ES-I3 (cell line): ENCODE data around the gene AMT.

Source experiments
- H3K36me3 ChIP-seq: 2 replicates; pipeline ENCODE4 v1.6.1; 2013; ENCODE audit warnings: mild to moderate bottlenecking, low read length, control low read depth, moderate library complexity; ENCODE audit not compliant: insufficient read depth
- H3K4me1 ChIP-seq: 2 replicates; pipeline ENCODE4 v1.6.1; 2013; ENCODE audit warnings: mild to moderate bottlenecking, control low read depth, low read length; ENCODE audit not compliant: insufficient read depth
- H3K9ac ChIP-seq: 2 replicates; pipeline ENCODE4 v1.6.1; 2013; ENCODE audit warnings: low read depth, mild to moderate bottlenecking, low read length, moderate library complexity
- H3K9me3 ChIP-seq: 2 replicates; pipeline ENCODE4 v1.6.1; 2013; ENCODE audit warnings: mild to moderate bottlenecking, low read length, moderate library complexity; ENCODE audit not compliant: control insufficient read depth, insufficient read depth

The AMT gene, protein sequence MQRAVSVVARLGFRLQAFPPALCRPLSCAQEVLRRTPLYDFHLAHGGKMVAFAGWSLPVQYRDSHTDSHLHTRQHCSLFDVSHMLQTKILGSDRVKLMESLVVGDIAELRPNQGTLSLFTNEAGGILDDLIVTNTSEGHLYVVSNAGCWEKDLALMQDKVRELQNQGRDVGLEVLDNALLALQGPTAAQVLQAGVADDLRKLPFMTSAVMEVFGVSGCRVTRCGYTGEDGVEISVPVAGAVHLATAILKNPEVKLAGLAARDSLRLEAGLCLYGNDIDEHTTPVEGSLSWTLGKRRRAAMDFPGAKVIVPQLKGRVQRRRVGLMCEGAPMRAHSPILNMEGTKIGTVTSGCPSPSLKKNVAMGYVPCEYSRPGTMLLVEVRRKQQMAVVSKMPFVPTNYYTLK

GRCh38 chr3:49422379-49423248 lies at the start of gene AMT:
Gene AMT, minus strand, starts transcription at chr3:49422473. Its CDS starts 23 bp downstream, at chr3:49422450.
- Histone ChIP-seq H3K9me3 (no peaks in the 10 kb centered on the region), H3K4me1 (peaks cover 18% of the 10 kb centered on the region), H3K9ac (peak within 1 kb of the TSS; percentile 59), H3K36me3 (no peaks in the 10 kb centered on the region; the same call in 1 of the 2 replicates)

DNA sequence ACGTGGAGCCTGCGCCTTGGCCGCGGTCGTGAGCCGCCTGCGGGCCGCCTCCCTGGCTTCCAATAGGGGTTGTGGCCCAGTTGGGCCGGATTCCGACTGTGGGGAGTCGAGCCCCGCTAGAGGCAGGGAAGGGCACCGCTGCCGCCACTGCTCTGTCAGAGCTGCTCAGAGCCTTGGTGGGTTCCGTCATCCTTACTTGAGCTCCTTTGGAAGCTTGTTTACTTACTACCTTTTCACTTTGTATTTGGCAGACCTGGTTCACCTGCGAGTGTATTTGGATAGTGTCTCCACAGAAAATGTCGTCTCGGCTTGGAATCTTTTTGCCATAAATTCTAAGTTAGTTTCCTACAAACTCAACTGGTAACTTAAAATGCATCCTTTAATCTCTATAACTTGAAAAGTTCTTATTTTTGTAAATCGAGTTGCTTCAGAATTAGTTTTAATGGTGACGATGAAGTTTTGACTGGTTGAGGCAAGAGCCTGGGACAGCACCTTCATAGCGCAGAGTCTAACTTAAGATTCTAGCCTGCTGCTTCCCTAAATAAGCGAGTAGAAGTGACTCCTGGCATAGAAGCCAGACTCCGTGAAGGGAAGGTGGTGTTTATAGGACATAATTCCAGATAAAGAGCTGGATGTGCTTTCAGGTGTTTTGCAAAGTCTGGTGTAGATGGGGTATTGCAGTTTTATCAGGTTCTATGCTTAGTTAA lies 48.6 kb upstream of the AMT start:
- no peaks in the 10 kb centered on the region for H3K9me3 ChIP-seq
- peak overlapping the region; percentile 78 for H3K9ac ChIP-seq
- peaks cover under 1% of the 10 kb centered on the region; the same call in 1 of the 2 replicates for H3K36me3 ChIP-seq
- peaks cover 14% of the 10 kb centered on the region for H3K4me1 ChIP-seq

- Histone ChIP-seq H3K9me3 (no peaks in the 10 kb centered on the region), H3K9ac (peak within 1 kb of the TSS; percentile 78), H3K4me1 (peaks cover 14% of the 10 kb centered on the region), H3K36me3 (no peaks in the 10 kb centered on the region)
These were observed 47.9 kb upstream of the AMT start, which contains the start of gene DAG1 for GRCh38 chr3:49469936-49470713. Gene DAG1, plus strand, starts transcription at chr3:49470267. Its CDS starts 40,268 bp downstream, at chr3:49510535.

GRCh38 chr3:49469037-49469935 lies 47.0 kb upstream of the AMT start:
- peaks cover 14% of the 10 kb centered on the region for H3K4me1 ChIP-seq
- H3K9ac ChIP-seq: peak overlapping the region; percentile 78
- H3K9me3 ChIP-seq: no peaks in the 10 kb centered on the region
- no peaks in the 10 kb centered on the region for H3K36me3 ChIP-seq

GRCh38 chr3:49466085-49466484 lies 43.8 kb upstream of the AMT start:
- Histone ChIP-seq H3K4me1 (peaks cover 26% of the 10 kb centered on the region), H3K9ac (no peak overlapping the region), H3K9me3 (no peaks in the 10 kb centered on the region), H3K36me3 (no peaks in the 10 kb centered on the region)

DNA sequence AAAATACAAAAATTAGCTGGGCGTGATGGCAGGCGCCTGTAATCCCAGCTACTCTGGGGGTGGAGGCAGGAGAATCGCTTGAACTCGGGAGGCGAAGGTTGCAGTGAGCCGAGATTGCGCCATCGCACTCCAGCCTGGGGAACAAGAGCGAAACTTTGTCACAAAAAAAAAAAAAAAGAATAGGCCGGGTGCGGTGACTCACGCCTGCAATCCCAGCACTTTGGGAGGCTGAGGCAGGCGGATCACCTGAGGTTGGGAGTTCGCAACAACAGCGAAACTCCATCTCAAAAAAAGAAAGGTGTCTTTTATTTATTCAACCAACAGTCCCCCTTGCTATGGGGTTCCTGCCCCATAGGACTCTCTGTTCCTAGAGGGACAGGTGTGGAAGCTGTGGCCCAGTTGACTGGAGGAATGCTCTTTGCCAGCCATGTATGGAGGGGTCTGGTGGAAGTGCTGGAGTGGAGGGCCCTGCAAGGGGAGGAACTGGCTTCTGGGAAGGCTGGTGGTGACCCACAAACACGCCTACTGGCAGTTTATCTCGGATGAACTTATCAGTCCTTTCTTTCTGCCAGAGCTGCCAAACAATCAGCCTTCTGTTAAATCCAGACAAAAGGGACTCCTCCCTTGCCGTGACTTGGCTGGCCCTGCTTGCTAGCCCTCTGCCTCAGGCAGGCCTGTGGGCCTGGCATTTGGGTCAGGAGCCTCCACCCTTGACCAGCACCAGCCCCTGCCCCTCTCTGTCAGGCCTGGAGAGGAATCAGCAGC lies 43.2 kb upstream of the AMT start:
- no peak overlapping the region for H3K9ac ChIP-seq
- no peaks in the 10 kb centered on the region for H3K36me3 ChIP-seq
- no peaks in the 10 kb centered on the region for H3K9me3 ChIP-seq
- peaks cover 32% of the 10 kb centered on the region for H3K4me1 ChIP-seq

GRCh38 chr3:49462222-49462621 lies 39.9 kb upstream of the AMT start:
- peak overlapping the region; percentile 16; the same call in 1 of the 2 replicates for H3K9ac ChIP-seq
- no peaks in the 10 kb centered on the region for H3K9me3 ChIP-seq
- peaks cover 45% of the 10 kb centered on the region for H3K4me1 ChIP-seq
- H3K36me3 ChIP-seq: no peaks in the 10 kb centered on the region

- Histone ChIP-seq H3K4me1 (peaks cover 45% of the 10 kb centered on the region), H3K36me3 (no peaks in the 10 kb centered on the region), H3K9me3 (no peaks in the 10 kb centered on the region), H3K9ac (peak overlapping the region; percentile 16)
These were observed 39.3 kb upstream of the AMT start for GRCh38 chr3:49461443-49462171.

GRCh38 chr3:49460956-49461355 lies 38.7 kb upstream of the AMT start:
- H3K9me3 ChIP-seq: no peaks in the 10 kb centered on the region
- peak overlapping the region; percentile 7; the same call in 1 of the 2 replicates for H3K9ac ChIP-seq
- no peaks in the 10 kb centered on the region for H3K36me3 ChIP-seq
- H3K4me1 ChIP-seq: peaks cover 45% of the 10 kb centered on the region

- no peak overlapping the region for H3K9ac ChIP-seq
- no peaks in the 10 kb centered on the region for H3K9me3 ChIP-seq
- peaks cover 49% of the 10 kb centered on the region for H3K4me1 ChIP-seq
- H3K36me3 ChIP-seq: no peaks in the 10 kb centered on the region
These were observed 38.1 kb upstream of the AMT start for GRCh38 chr3:49460188-49460890.

DNA sequence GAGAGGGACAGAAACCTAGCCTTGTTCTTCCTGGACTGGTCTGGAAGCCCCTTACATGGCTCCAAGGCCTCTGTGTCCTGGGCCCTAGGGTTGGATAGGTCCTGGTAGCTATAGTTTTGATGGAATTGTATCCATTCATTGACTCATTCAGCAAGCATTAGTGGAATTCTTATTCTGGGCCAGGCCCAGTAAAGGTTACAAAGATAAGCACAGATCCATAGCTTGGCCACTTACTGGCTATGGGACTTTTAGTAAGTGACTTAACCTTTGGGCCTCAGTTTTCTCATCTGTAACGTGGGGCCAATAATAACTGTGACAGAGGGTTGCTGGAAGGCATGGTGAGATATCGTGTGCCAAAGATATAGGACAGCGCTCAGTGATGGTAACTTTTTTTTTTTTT lies 34.2 kb upstream of the AMT start:
- no peaks in the 10 kb centered on the region for H3K36me3 ChIP-seq
- peaks cover 38% of the 10 kb centered on the region for H3K4me1 ChIP-seq
- H3K9me3 ChIP-seq: no peaks in the 10 kb centered on the region
- no peak overlapping the region for H3K9ac ChIP-seq
